ENCODE data around the gene WNT7A. TPM values are rescaled to one million over a fixed set of nuclear protein-coding genes. Genes with fewer than 3 reads are reported as not detected.
A peak's percentile ranks its signal among the peaks of the same experiment; 100 is the strongest.

Gene WNT7A
- total and polyA plus RNA-seq, 4 experiments from 2014 or later = 8.3 to 19.3 (median 13.5) TPM

DNA sequence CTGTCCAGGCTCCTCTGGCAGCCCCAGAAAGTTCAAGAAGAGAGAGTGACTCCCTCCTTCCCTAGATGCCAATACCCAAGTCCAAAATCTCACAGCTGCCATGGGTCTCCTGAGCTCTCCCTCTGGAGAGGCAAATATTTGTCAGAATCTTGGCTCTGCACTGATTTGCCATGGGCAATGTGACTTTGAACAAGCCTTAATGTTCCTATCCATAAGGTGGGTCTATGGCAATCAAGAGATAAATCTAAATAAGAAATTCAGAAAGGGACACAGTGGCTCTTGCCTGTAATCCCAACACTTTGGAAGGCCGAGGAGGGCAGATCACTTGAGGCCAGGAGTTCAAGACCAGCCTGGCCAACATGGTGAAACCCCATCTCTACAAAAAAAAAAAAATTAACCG, 12.4 kb upstream of the WNT7A start:
- Histone ChIP-seq H3K27me3 (ENCODE audit: insufficient read depth, low read length) (no peaks in the 10 kb centered on the region), H3K9me3 (ENCODE audit: control insufficient read depth in 1 of 2, low read length in 2 of 2) (no peaks in the 10 kb centered on the region), H3K36me3 (ENCODE audit: insufficient read depth, low read length) (no peaks in the 10 kb centered on the region), H3K4me1 (ENCODE audit: insufficient read depth, low read length) (peaks cover 53% of the 10 kb centered on the region), H3K27ac (ENCODE audit: low read depth, low read length) (no peak overlapping the region), H3K4me3 (ENCODE audit: low read length in 2 of 2) (no peak overlapping the region)
- DNase-seq = no peak
- POLR2A ChIA-PET (ENCODE audit: partially characterized antibody) = interaction anchor here (1.1 to 4.4 kb wide), 6 partner anchors 12 to 510 kb away, joined by 3 to 48 read pairs (median 21); partner anchors contain the start of genes CHCHD4, LSM3, SLC6A6 and TMEM43
- CTCF ChIA-PET (ENCODE audit: partially characterized antibody) = interaction anchor here (1.3 to 21.5 kb wide), 3 partner anchors 12 to 285 kb away, joined by 3 to 996 read pairs (median 43); partner anchors contain the start of gene WNT7A
- Mint-ChIP-seq H3K36me3 (peaks cover 0 to 5% of the 10 kb centered on the region in 2 donors), H3K9me3 (peaks cover 0 to 6% (median under 1%) of the 10 kb centered on the region in 8 donors), H3K4me1 (peaks cover 16 to 64% (median 39%) of the 10 kb centered on the region in 4 donors), H3K27me3 (peaks cover 0 to 2% of the 10 kb centered on the region in 2 donors), H3K27ac (peak overlapping the region in 5 of 7 donors; percentile 4 to 41 (median 24)), H3K4me3 (no peak overlapping the region)
- intact Hi-C loops (cut with micrococcal nuclease) = loop anchor here (10.0 kb wide), 1 partner anchor 1052 kb away; the partner anchor contains the start of gene NR2C2

DNA sequence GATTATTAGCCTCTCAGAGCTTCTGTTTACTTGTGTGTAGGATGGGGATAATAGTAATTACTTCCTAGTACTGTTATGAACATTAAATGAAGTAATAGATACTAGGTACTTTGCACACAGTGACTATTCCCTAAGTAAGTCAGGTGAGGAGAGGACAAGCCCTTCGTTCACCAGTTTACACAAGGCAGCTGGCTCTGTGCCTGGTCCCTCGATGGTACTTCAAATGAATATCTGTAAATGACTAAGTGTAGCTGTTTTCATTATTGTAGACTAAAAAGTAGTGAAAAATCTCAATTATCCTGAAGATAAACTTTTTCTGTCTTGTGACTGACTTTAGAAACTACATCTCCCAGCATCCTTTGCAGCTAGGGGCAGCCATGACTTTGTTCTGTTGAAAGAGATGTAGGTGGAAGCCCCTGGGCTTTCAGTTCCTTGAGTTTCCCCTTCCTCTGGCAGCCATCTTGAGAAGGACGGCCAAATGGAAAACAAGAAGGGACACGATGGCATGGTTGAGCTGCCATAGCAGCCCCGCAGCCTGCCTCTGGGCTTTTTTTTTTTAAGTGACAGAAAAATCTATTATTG, 11.7 kb upstream of the WNT7A start:
- peaks cover 0 to 6% (median under 1%) of the 10 kb centered on the region in 8 donors for H3K9me3 Mint-ChIP-seq
- intact Hi-C loops (cut with micrococcal nuclease) = loop anchor here (10.0 kb wide), 1 partner anchor 1053 kb away; the partner anchor contains the start of gene NR2C2
- H3K4me1 Mint-ChIP-seq = peaks cover 15 to 62% (median 38%) of the 10 kb centered on the region in 4 donors
- H3K9me3 ChIP-seq (ENCODE audit: control insufficient read depth in 1 of 2, low read length in 2 of 2) = no peaks in the 10 kb centered on the region
- H3K4me3 ChIP-seq (ENCODE audit: low read length in 2 of 2) = no peak overlapping the region
- peaks cover 0 to 5% of the 10 kb centered on the region in 2 donors for H3K36me3 Mint-ChIP-seq
- ChIA-PET CTCF (ENCODE audit: partially characterized antibody) (interaction anchor here (1.3 to 21.5 kb wide), 5 partner anchors 11 to 396 kb away, joined by 3 to 996 read pairs (median 5); partner anchors contain the start of gene WNT7A), POLR2A (ENCODE audit: partially characterized antibody) (interaction anchor here (0.6 to 4.4 kb wide), 15 partner anchors 12 to 876 kb away, joined by 3 to 55 read pairs (median 6); partner anchors contain the start of genes CHCHD4, LSM3, SLC6A6 and TMEM43)
- peak overlapping the region in 4 of 8 donors; percentile 3 to 79 (median 66) for H3K4me3 Mint-ChIP-seq
- H3K27ac Mint-ChIP-seq = peak overlapping the region in 6 of 7 donors; percentile 53 to 93 (median 88)
- no peaks in the 10 kb centered on the region for H3K27me3 ChIP-seq (ENCODE audit: insufficient read depth, low read length)
- H3K36me3 ChIP-seq (ENCODE audit: insufficient read depth, low read length) = no peaks in the 10 kb centered on the region
- no peak overlapping the region for H3K27ac ChIP-seq (ENCODE audit: low read depth, low read length)
- peak in 1 of 5 donors; percentile 18 for DNase-seq
- peaks cover 53% of the 10 kb centered on the region for H3K4me1 ChIP-seq (ENCODE audit: insufficient read depth, low read length)
- peaks cover 0 to 2% of the 10 kb centered on the region in 2 donors for H3K27me3 Mint-ChIP-seq

GRCh38 chr3:13891017-13891392, 11.1 kb upstream of the WNT7A start:
- POLR2A ChIA-PET (ENCODE audit: partially characterized antibody) = interaction anchor here (0.6 to 4.4 kb wide), 15 partner anchors 11 to 876 kb away, joined by 3 to 55 read pairs (median 6); partner anchors contain the start of genes CHCHD4, LSM3, SLC6A6 and TMEM43
- DNase-seq = no peak
- peak overlapping the region; percentile 43 for H3K27ac ChIP-seq (ENCODE audit: low read depth, low read length)
- no peaks in the 10 kb centered on the region for H3K27me3 ChIP-seq (ENCODE audit: insufficient read depth, low read length)
- H3K36me3 ChIP-seq (ENCODE audit: insufficient read depth, low read length) = no peaks in the 10 kb centered on the region
- Mint-ChIP-seq H3K27ac (peak overlapping the region in 6 of 7 donors; percentile 78 to 93 (median 88)), H3K27me3 (peaks cover 0 to 2% of the 10 kb centered on the region in 2 donors), H3K9me3 (peaks cover 0 to 6% (median under 1%) of the 10 kb centered on the region in 8 donors), H3K36me3 (peaks cover 0 to 5% of the 10 kb centered on the region in 2 donors), H3K4me1 (peaks cover 11 to 58% (median 34%) of the 10 kb centered on the region in 4 donors), H3K4me3 (peak overlapping the region in 7 of 8 donors; percentile 63 to 79 (median 74))
- CTCF ChIA-PET (ENCODE audit: partially characterized antibody) = interaction anchor here (1.3 to 21.5 kb wide), 5 partner anchors 11 to 395 kb away, joined by 3 to 996 read pairs (median 5); partner anchors contain the start of gene WNT7A
- H3K9me3 ChIP-seq (ENCODE audit: control insufficient read depth in 1 of 2, low read length in 2 of 2) = no peaks in the 10 kb centered on the region
- peaks cover 47% of the 10 kb centered on the region for H3K4me1 ChIP-seq (ENCODE audit: insufficient read depth, low read length)
- intact Hi-C loops (cut with micrococcal nuclease) = loop anchor here (10.0 kb wide), 1 partner anchor 1054 kb away; the partner anchor contains the start of gene NR2C2
- peak overlapping the region in 1 of 2 donors; percentile 15 for H3K4me3 ChIP-seq (ENCODE audit: low read length in 2 of 2)

DNA sequence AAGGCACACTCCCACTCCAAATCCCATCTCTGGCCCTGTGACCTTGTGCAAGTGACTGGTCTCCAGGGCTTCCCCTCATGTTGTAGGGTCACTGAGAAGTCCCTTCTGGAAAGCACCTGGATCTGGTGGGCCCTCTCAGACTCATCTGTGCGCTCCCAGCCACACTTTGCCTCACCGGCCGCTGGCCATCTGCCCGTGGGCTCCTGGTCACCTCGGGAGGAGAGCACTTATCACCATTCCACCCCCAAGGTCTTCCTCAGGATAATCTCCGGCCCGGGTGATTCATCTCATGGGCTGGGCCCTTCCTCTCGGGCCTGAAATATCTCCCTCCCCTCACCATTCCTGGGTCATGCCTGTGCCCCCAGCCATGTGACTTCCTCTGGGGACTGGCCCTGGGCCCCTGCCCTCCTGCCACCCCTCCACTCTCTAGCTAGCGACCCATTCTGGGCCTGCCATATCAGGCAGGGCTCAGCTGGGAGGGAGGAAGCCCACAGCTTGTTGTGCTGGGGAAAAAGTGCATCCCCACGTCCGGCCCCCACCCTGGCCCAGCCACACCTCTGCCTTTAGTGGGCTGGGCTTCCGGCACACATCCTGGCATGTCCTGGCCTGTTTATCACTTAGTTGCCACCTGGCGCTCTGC, 10.6 kb upstream of the WNT7A start:
- Mint-ChIP-seq H3K9me3 (peaks cover 0 to 6% (median under 1%) of the 10 kb centered on the region in 8 donors), H3K27me3 (peaks cover 2% of the 10 kb centered on the region in 2 donors), H3K36me3 (peaks cover 0 to 3% of the 10 kb centered on the region in 2 donors), H3K4me1 (peaks cover 15 to 56% (median 33%) of the 10 kb centered on the region in 4 donors), H3K4me3 (peak overlapping the region in 7 of 8 donors; percentile 63 to 79 (median 74)), H3K27ac (peak overlapping the region; percentile 78 to 93 (median 87))
- H3K4me1 ChIP-seq (ENCODE audit: insufficient read depth, low read length) = peaks cover 43% of the 10 kb centered on the region
- DNase-seq = peak; percentile 49 to 67 (median 55)
- no peaks in the 10 kb centered on the region for H3K27me3 ChIP-seq (ENCODE audit: insufficient read depth, low read length)
- H3K36me3 ChIP-seq (ENCODE audit: insufficient read depth, low read length) = no peaks in the 10 kb centered on the region
- peak overlapping the region; percentile 43 for H3K27ac ChIP-seq (ENCODE audit: low read depth, low read length)
- no peaks in the 10 kb centered on the region for H3K9me3 ChIP-seq (ENCODE audit: control insufficient read depth in 1 of 2, low read length in 2 of 2)
- H3K4me3 ChIP-seq (ENCODE audit: low read length in 2 of 2) = peak overlapping the region in 1 of 2 donors; percentile 15
- CTCF ChIA-PET (ENCODE audit: partially characterized antibody) = interaction anchor here (1.3 to 21.5 kb wide), 4 partner anchors 10 to 395 kb away, joined by 4 to 996 read pairs (median 24); partner anchors contain the start of gene WNT7A
- intact Hi-C loops (cut with micrococcal nuclease) = loop anchor here (10.0 kb wide), 1 partner anchor 1054 kb away; the partner anchor contains the start of gene NR2C2
- POLR2A ChIA-PET (ENCODE audit: partially characterized antibody) = interaction anchor here (0.6 to 4.4 kb wide), 15 partner anchors 11 to 875 kb away, joined by 3 to 55 read pairs (median 6); partner anchors contain the start of genes CHCHD4, HDAC11, LSM3 and SLC6A6

- ChIA-PET CTCF (ENCODE audit: partially characterized antibody) (interaction anchor here (1.2 to 21.5 kb wide), 4 partner anchors 8 to 234 kb away, joined by 3 to 996 read pairs (median 48); partner anchors contain the start of gene WNT7A), POLR2A (ENCODE audit: partially characterized antibody) (interaction anchor here (4.4 kb wide), 2 partner anchors 9 to 233 kb away, joined by 48 to 55 read pairs; partner anchors contain the start of gene WNT7A)
- H3K9me3 Mint-ChIP-seq = peaks cover 0 to 5% (median 0%) of the 10 kb centered on the region in 8 donors
- no peaks in the 10 kb centered on the region for H3K36me3 Mint-ChIP-seq
- DNase-seq = no peak
- H3K27ac Mint-ChIP-seq = no peak overlapping the region
- peaks cover 12 to 45% (median 29%) of the 10 kb centered on the region in 4 donors for H3K4me1 Mint-ChIP-seq
- no peak overlapping the region for H3K4me3 Mint-ChIP-seq
- H3K27ac ChIP-seq (ENCODE audit: low read depth, low read length) = no peak overlapping the region
- no peaks in the 10 kb centered on the region for H3K9me3 ChIP-seq (ENCODE audit: control insufficient read depth in 1 of 2, low read length in 2 of 2)
- no peaks in the 10 kb centered on the region for H3K36me3 ChIP-seq (ENCODE audit: insufficient read depth, low read length)
- intact Hi-C loops (cut with micrococcal nuclease) = no loop called here
- no peak overlapping the region for H3K4me3 ChIP-seq (ENCODE audit: low read length in 2 of 2)
- no peaks in the 10 kb centered on the region for H3K27me3 ChIP-seq (ENCODE audit: insufficient read depth, low read length)
- peaks cover 37% of the 10 kb centered on the region for H3K4me1 ChIP-seq (ENCODE audit: insufficient read depth, low read length)
- peaks cover 7 to 9% of the 10 kb centered on the region in 2 donors for H3K27me3 Mint-ChIP-seq
Measured at GRCh38 chr3:13888576-13888975, 8.7 kb upstream of the WNT7A start.

DNA sequence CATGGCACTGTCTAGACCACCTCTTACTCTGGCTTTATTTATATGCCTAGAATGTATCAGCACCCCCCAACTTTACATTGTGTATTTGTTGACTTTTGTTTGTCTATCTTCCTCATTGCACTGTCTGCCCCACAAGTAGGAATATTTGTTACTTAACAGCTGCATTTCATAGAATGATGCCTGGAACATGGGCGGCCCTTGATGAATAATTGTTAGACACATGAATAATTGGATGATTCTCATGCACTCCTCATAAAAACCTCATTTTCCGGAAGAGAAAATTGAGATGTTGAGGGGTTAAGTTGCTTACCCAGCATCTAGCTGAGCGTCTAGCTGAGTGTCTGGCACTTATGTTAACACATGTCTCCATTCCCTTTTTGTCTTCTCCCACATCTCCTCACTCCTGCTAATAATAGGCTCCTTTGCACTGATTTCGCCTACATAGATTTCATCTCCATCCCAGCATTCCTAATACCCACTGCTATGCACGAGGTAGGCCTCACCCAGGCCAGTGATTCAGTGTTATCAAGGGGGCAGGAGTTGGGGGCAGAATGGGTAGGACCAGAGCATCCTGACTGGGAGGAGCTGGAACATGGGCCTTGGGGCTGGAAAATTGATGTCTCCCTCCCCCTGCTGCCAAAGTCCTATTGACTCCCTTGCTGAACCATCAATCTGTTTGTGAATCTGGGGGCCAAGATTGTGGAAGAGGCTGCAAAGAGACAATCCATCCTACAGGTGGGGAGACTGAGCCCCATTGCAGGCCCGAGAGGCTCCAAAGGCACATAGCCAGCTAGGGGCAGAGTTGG, 7.8 kb upstream of the WNT7A start:
- CTCF ChIA-PET (ENCODE audit: partially characterized antibody) = interaction anchor here (0.9 to 21.5 kb wide), 7 partner anchors 7 to 435 kb away, joined by 3 to 996 read pairs (median 3); partner anchors contain the start of gene WNT7A
- POLR2A ChIA-PET (ENCODE audit: partially characterized antibody) = interaction anchor here (0.8 to 4.4 kb wide), 4 partner anchors 23 to 236 kb away, joined by 3 to 55 read pairs (median 6); partner anchors contain the start of genes CHCHD4 and TMEM43

More for the DNA sequence above, 7.8 kb upstream of the WNT7A start:
- Mint-ChIP-seq H3K9me3 (peaks cover 0 to 5% (median 0%) of the 10 kb centered on the region in 8 donors), H3K36me3 (no peaks in the 10 kb centered on the region), H3K4me1 (peaks cover 12 to 43% (median 29%) of the 10 kb centered on the region in 4 donors), H3K4me3 (no peak overlapping the region), H3K27me3 (peaks cover 10 to 12% of the 10 kb centered on the region in 2 donors), H3K27ac (peak overlapping the region in 3 of 7 donors; percentile 1 to 43 (median 19))
- DNase-seq = no peak
- H3K9me3 ChIP-seq (ENCODE audit: control insufficient read depth in 1 of 2, low read length in 2 of 2) = no peaks in the 10 kb centered on the region
- intact Hi-C loops (cut with micrococcal nuclease) = no loop called here
- H3K27me3 ChIP-seq (ENCODE audit: insufficient read depth, low read length) = no peaks in the 10 kb centered on the region
- H3K4me1 ChIP-seq (ENCODE audit: insufficient read depth, low read length) = peaks cover 36% of the 10 kb centered on the region
- no peaks in the 10 kb centered on the region for H3K36me3 ChIP-seq (ENCODE audit: insufficient read depth, low read length)
- H3K27ac ChIP-seq (ENCODE audit: low read depth, low read length) = no peak overlapping the region
- H3K4me3 ChIP-seq (ENCODE audit: low read length in 2 of 2) = no peak overlapping the region
